Colon (tissue), 2 donors: ENCODE results near the gene TEX11.
"Not testable (repeated sequence)": the region's sequence is repeated elsewhere in the genome, so short reads cannot be mapped to it uniquely, and the experiment has no call there.

Experiments used
- FAIRE-seq: peaks from 2 replicates; lab custom pipeline; 2012; peaks lifted over from hg19 to GRCh38; lab: Jason Lieb, UNC
- donor health status: control.
- donor health status: control.

Gene TEX11

DNA sequence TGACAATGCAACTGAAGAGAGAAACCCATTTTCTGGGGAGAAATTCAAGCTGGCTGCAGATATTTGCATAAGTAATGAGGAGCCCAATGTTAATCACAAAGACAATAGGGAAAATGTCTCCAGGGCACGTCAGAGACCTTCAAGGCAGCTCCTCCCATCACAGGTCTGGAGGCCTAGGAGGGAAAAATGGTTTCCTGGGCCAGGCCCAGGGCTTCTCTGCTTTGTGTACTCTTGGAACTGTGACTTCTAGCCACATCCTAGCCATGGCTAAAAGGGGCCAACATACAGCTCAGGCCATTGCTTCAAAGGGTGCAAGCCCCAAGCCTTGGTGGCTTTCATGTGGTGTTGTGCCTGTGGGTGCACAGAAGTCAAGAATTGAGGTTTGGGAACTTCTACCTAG is 321.4 kb downstream of the TEX11 start:
- FAIRE-seq: not testable (repeated sequence)

DNA sequence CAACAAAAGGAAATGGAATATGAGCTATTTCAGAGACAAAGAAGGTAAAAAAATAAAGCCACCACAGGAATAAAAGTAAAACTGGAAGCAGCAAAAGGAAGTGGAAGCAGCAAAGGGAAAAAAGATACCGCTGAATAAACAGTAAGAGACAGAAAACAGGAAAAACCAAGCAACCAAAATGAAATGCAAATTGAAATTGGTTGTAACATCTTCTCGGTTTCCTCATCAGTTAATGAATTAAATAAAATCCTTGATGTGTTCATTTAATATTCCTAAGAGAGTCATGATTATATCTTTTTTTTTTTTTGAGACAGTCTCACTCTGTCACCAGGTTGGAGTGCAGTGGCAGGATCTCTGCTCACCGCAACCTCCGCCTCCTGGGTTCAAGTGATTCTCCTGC is 331.1 kb downstream of the TEX11 start:
- FAIRE-seq: no peak

DNA sequence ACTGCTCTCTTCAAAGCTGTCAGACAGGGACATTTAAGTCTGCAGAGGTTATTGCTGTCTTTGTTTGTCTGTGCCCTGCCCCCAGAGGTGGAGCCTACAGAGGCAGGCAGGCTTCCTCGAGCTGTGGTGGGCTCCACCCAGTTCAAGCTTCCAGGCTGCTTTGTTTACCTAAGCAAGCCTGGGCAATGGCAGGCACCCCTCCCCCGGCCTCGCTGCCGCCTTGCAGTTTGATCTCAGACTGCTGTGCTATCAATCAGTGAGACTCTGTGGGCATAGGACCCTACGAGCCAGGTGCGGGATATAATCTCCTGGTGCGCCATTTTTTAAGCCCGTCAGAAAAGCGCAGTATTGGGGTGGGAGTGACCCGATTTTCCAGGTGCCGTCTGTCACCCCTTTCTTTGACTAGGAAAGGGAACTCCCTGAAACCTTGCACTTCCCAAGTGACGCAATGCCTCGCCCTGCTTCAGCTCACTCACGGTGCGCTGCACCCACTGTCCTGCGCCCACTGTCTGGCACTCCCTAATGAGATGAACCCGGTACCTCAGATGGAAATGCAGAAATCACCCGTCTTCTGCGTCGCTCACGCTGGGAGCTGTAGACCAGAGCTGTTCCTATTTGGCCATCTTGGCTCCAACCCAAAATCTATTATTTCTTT is 338.5 kb downstream of the TEX11 start:
- not testable (repeated sequence) for FAIRE-seq

DNA sequence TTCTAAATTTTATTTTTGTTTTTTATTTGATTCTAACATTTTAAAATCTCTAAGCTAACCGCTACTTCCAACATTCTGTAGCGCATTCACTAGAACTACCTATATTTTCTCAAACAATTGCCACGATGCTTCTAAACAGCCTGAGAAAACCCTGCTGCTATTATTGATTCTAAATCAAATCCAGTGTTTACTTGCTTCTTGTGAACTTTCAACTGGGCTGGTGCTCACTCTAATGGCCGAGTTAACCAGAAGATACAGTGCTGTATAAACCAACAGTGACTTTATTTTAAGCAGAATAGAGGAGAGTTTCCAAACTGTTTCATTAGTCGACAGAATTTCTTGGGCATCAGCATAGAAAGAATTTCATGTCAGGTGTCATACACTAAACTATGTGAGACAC is 353.6 kb downstream of the TEX11 start:
- no peak for FAIRE-seq

DNA sequence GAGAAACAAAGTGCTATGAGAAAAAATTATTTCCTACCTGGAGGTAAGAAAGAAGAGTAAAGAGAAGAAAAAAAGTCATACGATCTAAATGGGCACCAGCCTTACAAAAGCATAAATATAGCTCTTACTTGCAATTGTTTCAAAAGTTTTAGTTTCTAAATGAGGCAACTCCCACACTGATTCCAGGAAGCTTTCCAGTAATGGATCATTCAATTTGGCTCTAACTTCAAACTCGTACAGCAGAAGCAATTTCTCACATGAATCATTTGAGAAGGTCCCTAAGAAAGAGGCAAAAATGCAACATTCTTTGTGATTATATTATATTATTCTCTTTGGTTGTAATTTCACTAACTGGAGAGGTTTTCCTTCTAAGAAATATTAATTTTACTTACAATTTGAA is 354.0 kb downstream of the TEX11 start:
- no peak for FAIRE-seq

DNA sequence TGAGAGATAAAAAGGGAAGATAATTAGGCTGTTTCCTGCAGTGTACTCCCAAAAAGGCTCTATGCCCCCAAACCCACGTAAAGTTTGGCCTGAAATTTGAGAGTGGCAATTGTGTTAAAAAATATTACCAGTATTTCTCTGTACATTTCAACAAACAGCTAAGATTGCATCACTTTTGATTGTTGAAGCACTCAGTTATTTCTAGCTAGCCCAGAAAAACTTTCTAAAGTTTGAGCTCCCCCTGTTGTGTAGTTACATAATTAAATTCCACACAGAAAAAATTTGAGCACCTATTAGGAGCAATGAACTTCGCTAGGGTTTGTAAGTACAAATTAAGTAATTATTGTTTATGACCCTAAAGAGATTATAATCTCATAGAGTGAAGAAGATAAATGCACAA is 354.4 kb downstream of the TEX11 start:
- peak; percentile 93 for FAIRE-seq

DNA sequence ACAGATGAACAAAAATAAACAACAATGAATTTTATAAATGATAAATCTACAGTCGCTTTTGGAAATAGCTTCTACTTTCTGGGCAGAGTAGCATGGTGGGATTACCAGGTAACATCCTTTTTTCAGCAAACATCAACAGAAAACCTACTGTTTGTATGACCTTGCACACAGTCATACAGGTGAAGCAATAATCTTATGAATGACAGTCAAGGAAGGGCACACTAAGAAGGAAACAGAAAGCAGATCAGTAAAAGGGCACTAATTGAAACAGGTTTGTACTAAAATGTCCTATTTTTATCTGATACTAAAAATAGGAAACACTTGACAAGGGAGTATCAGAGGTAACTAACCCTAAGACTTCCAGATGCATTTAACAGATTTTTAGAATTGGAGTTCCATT is 355.0 kb downstream of the TEX11 start:
- peak; percentile 41 for FAIRE-seq

DNA sequence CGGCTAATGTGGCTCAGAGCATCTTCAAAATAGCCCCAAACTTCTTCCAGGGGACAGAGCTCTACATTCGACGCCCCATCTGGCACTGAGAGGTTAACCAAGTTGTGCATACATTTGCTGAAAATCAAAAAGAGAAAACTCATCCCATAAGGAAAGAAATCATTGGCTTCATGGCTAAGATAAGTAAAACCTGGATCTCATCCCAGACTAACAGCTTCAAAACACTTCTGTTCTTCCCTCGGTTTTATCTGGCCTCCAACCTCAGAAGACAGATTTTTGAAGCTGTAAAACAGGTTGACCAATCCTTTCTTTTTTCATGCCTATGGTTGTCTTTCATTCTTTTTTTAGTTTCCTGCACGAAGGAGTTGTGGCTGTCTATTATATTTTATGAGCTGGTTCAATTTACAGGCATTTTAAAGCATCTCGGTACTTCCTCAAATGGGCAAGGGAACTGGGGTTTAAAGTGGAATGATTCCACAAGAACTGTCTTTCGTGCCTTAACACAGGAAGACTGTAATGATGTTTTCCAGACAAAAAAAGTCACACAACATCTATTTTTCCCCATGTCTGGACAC is 356.3 kb downstream of the TEX11 start:
- peak; percentile 10 for FAIRE-seq

DNA sequence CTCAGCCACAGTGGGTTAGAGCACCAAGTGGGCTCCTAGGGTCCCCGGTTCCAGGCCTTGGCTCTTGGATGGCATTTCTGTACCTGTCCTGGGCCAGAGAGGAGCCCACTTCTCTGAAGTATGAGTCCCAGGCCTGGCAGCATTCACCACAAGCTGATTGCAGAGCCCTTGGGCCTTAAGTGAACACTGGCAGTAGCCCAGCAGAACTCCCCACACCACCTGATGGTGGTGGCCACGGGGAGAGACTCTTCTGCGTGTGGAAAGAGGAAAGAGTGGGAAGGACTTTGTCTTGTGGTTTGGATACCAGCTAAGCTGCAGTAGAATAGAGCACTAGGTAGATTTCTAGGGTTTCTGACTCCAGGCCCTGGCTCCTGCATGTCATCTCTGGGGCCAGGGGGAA is 359.1 kb downstream of the TEX11 start:
- no peak for FAIRE-seq

DNA sequence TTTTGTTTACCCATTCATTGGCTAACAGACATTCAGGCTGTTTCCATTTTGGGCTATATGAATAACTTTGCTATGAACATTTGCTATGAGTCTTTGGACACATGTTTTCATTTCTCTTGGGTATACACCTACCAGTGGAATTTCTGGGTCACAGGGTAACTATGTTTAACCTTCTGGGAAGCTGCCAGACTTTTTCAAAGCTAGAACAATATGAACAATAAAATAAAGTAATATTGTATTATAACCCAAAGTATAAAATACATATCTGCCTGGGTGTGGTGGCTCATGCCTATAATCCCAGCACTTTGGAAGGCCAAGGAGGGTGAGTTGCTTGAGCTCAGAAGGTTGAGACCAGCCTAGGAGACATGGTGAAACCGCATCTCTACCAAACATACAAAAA is 373.3 kb downstream of the TEX11 start:
- peak; percentile 96 for FAIRE-seq

DNA sequence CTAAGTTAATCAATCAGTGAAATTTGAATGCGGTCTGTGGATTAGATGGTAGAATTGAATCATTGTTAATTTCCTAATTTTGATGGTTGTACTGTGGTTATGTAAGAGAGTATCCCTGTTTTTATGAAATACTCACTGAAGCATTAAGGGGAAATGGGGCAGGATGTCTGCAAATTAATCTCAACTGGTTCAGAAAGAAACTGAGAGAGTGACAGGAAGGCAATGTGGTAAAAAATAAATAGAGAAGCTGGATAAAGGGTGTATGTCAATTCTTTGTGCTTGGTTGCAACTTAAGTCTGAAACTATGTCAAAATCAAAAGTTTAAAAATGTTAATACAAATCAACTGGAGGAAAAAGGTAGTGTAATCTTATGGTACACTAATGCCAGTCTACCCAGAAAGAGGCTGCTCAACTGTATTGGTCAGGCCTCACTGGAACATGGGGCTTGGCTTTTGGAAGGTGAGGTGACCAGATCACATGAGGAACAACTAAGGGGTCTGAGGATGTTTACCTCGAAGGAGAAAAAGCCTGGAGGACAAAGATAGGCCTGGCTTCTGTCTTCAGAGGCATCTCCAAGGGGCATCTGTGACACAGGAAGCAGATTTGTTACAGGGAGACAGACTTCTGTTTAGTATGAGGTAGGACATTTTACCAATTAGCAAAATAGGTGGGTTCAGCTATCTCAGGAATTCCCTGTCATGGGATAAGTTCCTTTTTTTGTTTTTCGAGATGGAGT is 380.7 kb downstream of the TEX11 start:
- no peak for FAIRE-seq

DNA sequence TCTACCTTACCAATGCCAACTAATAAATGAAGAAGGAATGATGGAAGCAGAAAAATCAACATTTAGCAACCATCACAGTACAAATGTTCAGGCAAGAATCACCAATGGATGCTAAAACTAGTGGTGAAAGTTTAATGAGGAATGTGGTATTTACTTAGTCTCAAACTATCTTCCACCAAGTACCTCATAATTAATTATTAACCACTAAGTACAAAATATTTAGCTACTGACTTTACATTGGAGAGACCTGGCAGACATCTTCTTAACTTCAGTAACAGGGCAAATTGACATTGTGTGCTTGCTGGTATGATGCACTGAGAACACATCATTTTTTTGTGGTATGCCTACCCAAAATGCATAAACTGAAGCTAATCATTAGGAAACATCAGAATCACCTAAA is 381.5 kb downstream of the TEX11 start:
- FAIRE-seq: no peak

DNA sequence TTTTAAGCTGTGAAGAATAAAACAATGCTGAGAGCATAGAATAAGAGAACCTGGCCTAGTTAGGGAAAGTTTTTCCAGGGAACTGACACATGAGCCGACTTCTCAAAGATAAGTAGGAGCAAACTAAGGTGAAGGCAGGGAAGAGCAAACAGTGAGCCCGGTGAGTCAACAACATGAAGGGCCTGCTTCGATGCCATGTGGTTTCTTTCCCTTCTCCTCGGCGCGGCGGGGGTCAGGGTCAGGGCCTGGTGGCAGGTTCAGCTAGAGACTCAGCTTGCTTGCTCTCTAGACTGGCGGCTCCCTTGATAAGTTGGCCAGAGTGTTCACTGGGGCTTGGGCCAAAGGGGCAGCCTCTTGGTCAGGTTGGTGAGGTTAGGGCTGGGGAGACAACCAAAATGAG is 382.8 kb downstream of the TEX11 start:
- FAIRE-seq: no peak

DNA sequence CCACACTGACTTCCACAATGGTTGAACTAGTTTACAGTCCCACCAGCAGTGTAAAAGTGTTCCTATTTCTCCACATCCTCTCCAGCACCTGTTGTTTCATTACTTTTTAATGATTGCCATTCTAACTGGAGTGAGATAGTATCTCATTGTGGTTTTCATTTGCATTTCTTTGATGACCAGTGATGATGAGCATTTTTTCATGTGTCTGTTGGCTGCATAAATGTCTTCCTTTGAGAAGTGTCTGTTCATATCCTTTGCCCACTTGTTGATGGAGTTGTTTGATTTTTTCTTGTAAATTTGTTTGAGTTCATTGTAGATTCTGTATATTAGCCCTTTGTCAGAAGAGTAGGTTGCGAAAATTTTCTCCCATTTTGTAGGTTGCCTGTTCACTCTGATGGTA is 392.8 kb downstream of the TEX11 start:
- not testable (repeated sequence) for FAIRE-seq

DNA sequence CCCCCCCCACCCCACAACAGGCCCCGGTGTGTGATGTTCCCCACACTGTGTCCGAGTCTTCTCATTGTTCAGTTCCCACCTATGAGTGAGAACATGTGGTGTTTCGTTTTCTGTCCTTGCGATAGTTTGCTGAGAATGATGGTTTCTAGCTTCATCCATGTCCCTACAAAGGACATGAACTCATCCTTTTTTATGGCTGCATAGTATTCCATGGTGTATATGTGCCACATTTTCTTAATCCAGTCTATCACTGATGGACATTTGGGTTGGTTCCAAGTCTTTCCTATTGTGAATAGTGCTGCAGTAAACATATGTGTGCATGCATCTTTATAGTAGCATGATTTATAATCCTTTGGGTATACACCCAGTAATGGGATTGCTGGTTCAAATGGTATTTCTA is 393.2 kb downstream of the TEX11 start:
- not testable (repeated sequence) for FAIRE-seq

DNA sequence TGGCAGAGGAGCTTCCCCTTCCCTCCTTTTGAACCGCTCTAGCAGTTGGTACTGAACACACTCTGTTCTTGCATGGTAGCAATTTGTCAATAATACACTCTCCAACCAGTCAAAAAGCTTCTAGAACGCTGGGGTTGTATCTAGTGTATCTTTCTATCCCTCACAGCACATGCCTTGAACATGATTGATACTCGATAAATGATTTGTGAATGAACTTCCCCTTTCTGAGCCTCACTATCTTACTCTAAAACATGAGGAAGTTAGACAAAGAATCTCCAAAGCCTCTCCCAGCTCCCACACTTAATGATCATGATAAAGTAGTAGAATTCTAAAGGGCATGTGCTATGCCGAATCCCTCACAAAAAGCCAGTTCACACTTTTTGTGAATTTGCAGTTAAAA is 399.4 kb downstream of the TEX11 start:
- no peak for FAIRE-seq

DNA sequence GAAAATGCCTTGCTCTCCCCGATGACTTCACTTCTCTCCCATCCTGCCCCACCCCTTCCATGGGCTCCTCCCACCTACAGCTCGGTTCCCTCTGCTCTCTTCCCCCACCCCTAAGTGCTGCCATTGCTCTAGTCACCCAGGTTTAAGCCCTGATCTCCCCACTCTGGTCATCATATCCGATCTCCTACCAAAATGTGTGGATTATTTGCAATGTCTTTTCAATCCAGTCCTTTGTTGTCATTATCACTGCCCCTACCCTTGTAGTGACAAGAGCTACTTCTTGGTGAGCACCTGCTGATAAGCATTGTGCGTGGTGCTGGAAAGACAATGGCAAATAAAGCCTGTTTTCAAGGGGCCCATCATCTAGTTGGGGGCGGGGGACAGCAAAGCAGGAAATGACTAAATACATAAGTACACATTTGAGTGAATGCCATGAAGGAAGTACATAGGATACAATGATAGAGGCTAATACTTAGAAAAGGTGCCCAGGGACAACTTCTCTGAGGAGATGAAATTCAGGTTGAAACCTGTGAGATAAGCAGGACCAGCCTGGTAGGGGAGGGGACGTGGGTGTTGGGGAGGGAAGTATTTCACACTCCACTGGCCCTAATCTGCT is 400.1 kb downstream of the TEX11 start:
- FAIRE-seq: peak; percentile 47

DNA sequence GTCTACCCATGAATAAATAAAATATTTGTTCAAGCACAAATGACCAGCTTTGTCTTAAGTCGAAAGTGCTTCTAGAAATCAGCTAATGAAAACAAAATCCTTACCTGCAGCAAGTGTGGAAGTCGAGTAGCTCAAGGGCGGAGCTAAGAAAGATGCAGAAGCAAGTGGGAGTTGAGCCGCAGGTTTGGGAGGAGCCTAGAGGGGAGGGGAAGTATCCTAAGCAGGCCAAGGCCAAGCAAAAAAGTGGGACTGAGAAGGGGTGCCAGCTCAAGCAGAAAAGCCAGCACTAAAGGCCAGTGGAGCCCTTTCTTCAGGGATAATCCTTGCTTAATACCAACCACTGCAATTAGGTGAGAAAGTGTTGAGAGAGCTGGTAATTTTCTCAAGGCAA is 403.1 kb downstream of the TEX11 start:
- FAIRE-seq: no peak

DNA sequence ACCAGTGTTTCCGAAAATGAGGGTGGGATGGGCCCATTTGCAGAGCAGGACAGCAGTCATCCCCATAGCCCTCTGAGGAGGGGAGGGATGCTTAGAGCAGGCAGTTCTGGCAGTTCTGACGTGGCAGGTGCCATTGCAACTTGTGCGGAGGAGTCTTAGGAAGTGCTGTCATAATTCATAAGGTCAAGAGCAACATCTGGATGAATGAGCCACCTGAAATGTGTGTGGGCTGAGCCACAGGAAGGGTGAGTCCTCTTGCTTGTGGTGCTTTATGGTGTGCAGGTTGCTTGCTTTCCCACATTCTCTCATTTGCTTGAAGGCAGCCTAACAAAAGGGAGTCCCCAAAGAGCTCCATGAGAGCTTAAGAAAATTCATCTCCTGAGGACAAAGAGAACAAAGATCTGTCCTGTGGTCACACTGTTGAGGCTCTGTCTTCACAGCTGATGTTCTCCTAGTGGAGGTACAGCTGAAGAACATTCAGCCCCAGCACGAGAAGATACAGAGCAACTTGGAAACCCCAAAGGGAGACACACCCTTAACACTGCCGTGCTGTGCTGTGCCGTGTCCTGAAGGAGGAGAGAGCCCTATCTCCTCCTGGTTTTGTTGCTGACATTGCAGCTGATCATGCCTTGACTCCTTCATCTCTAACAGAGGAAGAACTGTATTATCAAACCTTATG is 403.6 kb downstream of the TEX11 start:
- no peak for FAIRE-seq

DNA sequence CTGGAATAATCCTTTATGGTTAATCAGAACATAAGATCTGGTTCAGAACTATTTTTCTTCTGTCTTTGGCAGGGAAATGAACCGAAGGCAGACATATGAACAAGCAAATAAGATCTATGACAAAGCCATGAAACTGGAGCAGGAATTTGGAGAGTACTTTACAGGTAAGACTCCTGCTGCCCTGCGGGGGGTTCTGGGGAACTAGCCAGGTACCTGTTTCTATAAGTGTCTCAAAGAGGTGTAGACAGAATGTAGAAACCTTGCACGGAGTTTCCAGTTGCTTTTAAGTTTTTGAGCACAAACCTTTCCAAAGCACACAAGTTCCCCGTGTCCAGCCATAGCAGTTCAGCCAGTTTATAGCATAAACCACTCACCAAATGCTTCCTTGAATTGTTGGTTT is 407.7 kb downstream of the TEX11 start:
- FAIRE-seq: no peak

DNA sequence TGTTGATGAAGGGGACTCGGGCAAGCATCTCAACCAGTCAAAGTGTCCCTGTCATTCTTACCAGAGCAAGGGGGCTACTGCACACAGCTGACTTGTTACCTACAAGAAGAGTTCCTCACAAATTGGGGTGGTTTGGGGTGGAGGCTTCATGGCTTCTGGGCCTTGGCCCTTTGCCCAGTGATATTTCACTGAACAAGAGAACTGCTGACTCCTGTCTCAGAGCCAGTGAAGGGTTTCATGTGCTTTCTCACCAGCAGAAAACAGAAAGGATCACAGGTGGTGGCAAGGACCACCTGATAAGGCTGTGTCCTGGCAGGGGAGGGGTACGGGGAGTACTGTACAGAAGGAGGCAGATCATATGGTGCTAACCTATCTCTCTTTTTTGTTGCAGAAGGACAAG is 410.4 kb downstream of the TEX11 start:
- no peak for FAIRE-seq

DNA sequence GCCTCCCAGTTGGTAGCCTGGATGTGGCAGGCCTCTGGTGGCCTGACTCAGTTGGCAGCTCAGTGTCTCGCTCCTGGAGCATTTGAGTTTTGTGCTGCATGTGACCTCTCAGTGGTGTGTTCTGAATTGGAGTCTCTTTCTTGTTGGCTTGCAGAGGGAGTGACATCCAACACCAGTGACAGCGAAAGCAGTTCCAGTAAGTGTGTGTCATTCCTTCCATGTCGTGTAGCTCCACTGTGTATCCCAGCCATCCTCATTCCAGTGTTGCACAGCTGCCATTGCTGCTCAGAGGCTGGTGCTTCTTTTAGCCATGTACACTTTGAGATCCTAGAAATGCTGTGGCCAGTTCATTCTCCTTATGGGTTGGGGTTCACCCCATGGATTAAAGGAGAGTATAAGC is 411.5 kb downstream of the TEX11 start:
- no peak for FAIRE-seq

DNA sequence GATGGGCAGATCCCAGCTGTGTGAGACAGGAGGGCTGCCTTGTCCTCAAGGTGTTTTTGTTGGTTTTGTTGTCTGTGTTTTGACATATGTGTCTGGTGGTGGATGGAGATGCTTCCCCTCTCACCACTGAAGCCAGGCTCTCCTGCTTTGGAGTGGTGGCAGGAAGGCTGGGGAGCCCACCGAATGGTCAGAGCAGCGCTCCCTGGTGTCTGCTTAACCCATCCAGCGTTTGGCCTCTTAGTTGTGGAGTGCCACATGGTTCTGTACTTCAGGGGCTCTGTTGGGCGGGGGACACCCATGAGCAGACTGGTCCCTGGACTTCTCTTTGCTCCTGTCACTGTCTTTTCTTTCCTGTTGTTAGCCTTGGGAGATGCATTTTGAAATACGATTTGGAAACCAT is 412.0 kb downstream of the TEX11 start:
- FAIRE-seq: no peak
